Measurements from ENCODE around the gene TMEM179.

- TF ChIP-seq BACH1 (IDR thresholded peaks at IDR 0.05; ENCODE audit: borderline replicate concordance): no peak
- TF ChIP-seq NR2F1 (conservative IDR thresholded peaks at IDR 0.05): no peak
- TF ChIP-seq NR2C2 (IDR thresholded peaks at IDR 0.05; ENCODE audit: borderline replicate concordance, control insufficient read depth, insufficient read length, low read depth): no peak
- TF ChIP-seq EZH2 (IDR thresholded peaks at IDR 0.05; ENCODE audit: borderline replicate concordance, control insufficient read depth, low read depth, low read length): no peak
- TF ChIP-seq ZNF274 (IDR thresholded peaks at IDR 0.05; ENCODE audit: insufficient read depth, insufficient read length): no peak
- TF ChIP-seq TCF3 (IDR thresholded peaks at IDR 0.05; ENCODE audit: borderline replicate concordance, insufficient read depth, low read depth, low read length): no peak
Measured at GRCh38 chr14:104650981-104651875, 46.7 kb upstream of the TMEM179 start.
